Measurements from ENCODE around the gene ZNF174. TPM values are rescaled to one million over a fixed set of nuclear protein-coding genes. Genes with fewer than 3 reads are reported as not detected.

Gene ZNF174
- total and polyA plus RNA-seq, 2 of the 4 experiments (the other 2 are of a cell fraction), result 7.2 to 10.6 TPM

DNA sequence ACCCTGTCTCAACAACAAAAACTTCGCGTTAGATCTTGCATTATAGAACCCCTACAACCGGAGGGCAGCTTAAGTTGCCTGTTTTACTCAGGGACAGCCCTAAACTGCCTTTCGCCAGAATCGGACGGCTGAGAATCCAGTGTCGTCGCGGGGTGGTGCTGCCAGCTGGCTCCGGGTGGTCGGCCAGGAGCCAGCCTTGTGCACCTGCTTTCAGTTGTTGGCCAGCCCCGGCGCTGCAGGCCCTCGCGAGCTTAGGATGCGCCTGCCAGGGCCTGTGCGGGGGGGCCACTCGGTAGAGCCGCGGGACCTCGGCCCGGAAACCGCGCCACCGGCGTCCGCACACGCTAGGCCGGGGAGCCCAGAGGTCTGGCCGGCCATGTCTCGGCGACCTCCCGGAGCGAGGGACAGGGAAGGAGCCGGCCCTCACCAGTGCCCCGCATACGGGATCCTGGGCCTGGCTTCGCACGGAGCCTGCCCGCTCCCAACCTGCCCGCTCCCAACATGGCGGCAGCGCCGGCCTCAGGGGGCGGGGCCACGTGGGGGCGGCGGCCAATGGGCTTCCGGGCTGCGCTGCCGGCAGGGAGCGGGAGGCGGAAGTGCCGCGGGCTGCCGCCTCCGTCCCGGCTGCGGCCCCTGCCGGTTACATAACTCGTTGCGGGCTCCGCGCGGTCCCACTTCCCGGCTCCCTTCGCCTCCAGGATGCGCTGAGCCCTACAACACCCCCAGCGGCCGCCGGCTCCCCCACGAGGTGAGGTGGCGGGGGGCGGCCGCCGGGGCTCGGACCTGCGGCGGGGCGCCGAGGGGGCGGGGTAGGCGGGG, 56.6 kb downstream of the ZNF174 start:
- peak overlapping the region; percentile 76; the same call in 1 of the 2 replicates for H3K23ac ChIP-seq (ENCODE audit: low read depth, low read length)
- TF ChIP-seq CEBPB (IDR thresholded peaks at IDR 0.05; ENCODE audit: low read depth, low read length), result peak; percentile 49
- peak; percentile 82 for TF ChIP-seq POLR2A (IDR thresholded peaks at IDR 0.05; ENCODE audit: low read depth, low read length)
- no peak for TF ChIP-seq CHD1 (IDR thresholded peaks at IDR 0.05; ENCODE audit: low read depth, low read length)
- no peak for TF ChIP-seq MXI1 (IDR thresholded peaks at IDR 0.05; ENCODE audit: borderline replicate concordance, low read depth, low read length)
- TF ChIP-seq, protein P1, sequence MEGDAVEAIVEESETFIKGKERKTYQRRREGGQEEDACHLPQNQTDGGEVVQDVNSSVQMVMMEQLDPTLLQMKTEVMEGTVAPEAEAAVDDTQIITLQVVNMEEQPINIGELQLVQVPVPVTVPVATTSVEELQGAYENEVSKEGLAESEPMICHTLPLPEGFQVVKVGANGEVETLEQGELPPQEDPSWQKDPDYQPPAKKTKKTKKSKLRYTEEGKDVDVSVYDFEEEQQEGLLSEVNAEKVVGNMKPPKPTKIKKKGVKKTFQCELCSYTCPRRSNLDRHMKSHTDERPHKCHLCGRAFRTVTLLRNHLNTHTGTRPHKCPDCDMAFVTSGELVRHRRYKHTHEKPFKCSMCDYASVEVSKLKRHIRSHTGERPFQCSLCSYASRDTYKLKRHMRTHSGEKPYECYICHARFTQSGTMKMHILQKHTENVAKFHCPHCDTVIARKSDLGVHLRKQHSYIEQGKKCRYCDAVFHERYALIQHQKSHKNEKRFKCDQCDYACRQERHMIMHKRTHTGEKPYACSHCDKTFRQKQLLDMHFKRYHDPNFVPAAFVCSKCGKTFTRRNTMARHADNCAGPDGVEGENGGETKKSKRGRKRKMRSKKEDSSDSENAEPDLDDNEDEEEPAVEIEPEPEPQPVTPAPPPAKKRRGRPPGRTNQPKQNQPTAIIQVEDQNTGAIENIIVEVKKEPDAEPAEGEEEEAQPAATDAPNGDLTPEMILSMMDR (conservative IDR thresholded peaks at IDR 0.05; ENCODE audit: low read depth, low read length), result peak; percentile 59
- no peak for TF ChIP-seq MAFK (IDR thresholded peaks at IDR 0.05; ENCODE audit: low read depth, low read length)
- no peak for TF ChIP-seq BHLHE40 (IDR thresholded peaks at IDR 0.05; ENCODE audit: low read depth, low read length)
- no peak for TF ChIP-seq FOS (IDR thresholded peaks at IDR 0.05; ENCODE audit: low read depth, low read length)
- peak; percentile 45 for TF ChIP-seq RAD21 (IDR thresholded peaks at IDR 0.05; ENCODE audit: low read length)
- no peak for TF ChIP-seq RCOR1 (IDR thresholded peaks at IDR 0.05; ENCODE audit: insufficient replicate concordance, low read length)
- TF ChIP-seq, protein P2, sequence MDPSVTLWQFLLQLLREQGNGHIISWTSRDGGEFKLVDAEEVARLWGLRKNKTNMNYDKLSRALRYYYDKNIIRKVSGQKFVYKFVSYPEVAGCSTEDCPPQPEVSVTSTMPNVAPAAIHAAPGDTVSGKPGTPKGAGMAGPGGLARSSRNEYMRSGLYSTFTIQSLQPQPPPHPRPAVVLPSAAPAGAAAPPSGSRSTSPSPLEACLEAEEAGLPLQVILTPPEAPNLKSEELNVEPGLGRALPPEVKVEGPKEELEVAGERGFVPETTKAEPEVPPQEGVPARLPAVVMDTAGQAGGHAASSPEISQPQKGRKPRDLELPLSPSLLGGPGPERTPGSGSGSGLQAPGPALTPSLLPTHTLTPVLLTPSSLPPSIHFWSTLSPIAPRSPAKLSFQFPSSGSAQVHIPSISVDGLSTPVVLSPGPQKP (IDR thresholded peaks at IDR 0.05; ENCODE audit: borderline replicate concordance, low read depth, low read length), result no peak
- TF ChIP-seq, protein P3, sequence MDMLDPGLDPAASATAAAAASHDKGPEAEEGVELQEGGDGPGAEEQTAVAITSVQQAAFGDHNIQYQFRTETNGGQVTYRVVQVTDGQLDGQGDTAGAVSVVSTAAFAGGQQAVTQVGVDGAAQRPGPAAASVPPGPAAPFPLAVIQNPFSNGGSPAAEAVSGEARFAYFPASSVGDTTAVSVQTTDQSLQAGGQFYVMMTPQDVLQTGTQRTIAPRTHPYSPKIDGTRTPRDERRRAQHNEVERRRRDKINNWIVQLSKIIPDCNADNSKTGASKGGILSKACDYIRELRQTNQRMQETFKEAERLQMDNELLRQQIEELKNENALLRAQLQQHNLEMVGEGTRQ (IDR thresholded peaks at IDR 0.05; ENCODE audit: low read depth, low read length), result peak; percentile 97
- TF ChIP-seq MAZ (IDR thresholded peaks at IDR 0.05; ENCODE audit: borderline replicate concordance, low read depth, low read length), result peak; percentile 74; the same call in 1 of the 2 replicates

More for the DNA sequence above, 56.6 kb downstream of the ZNF174 start:
- in situ Hi-C loops (cut with MboI; ENCODE audit: low sequenced_read_pairs), result no loop called here
- H2AFZ ChIP-seq (replicated peaks; ENCODE audit: low read length, poor library complexity), result peak overlapping the region; percentile 97
- no peak overlapping the region for H2BK15ac ChIP-seq (ENCODE audit: low read depth, low read length)
- H3K56ac ChIP-seq (ENCODE audit: extremely low read depth, insufficient read depth, low read length), result 0 out of 2 replicates have a peak overlapping the region, but pooled peaks have one; percentile 38
- peak overlapping the region; percentile 73 for H3K9ac ChIP-seq (ENCODE audit: low read depth, low read length)
- peak overlapping the region; percentile 95 for H3K14ac ChIP-seq (replicated peaks; ENCODE audit: low read depth, low read length)
- H4K5ac ChIP-seq (ENCODE audit: low read depth, low read length), result peak overlapping the region; percentile 81
- 3% methylated on average over 29 of the region's 83 CpGs; no CpG with 5 or more reads in 1 of the 2 experiments for WGBS, 2 experiments (ENCODE audit: extremely low coverage in 2 of 2, insufficient read length in 1 of 2)
- CTCF ChIA-PET, result interaction anchor here (0.6 kb wide), 1 partner anchor 13 kb away, joined by 3 read pairs; no protein-coding TSS in a partner anchor
- no peaks in the 10 kb centered on the region for H3K9me3 ChIP-seq (ENCODE audit: control insufficient read depth, insufficient read depth, low read length)
- H2BK5ac ChIP-seq (ENCODE audit: low read depth, low read length, poor library complexity, severe bottlenecking), result peak overlapping the region; percentile 89
- no peaks in the 10 kb centered on the region for H3K36me3 ChIP-seq (ENCODE audit: control insufficient read depth, insufficient read depth, low read length)
- peak overlapping the region; percentile 86 for H3K4me3 ChIP-seq (ENCODE audit: insufficient read depth, low read depth, low read length)
- H3K4me2 ChIP-seq (ENCODE audit: low read depth, low read length), result peak overlapping the region; percentile 93
- ATAC-seq (ENCODE audit: low read depth) (peak; percentile 92), DNase-seq (peak; percentile 87)
- H3K27me3 ChIP-seq (ENCODE audit: control insufficient read depth, insufficient read depth, low read length), result no peaks in the 10 kb centered on the region
- peak overlapping the region; percentile 94 for H3K4ac ChIP-seq (ENCODE audit: low read depth, low read length)
- no peak overlapping the region for H2BK20ac ChIP-seq (ENCODE audit: low read depth, low read length)
- H3K18ac ChIP-seq (ENCODE audit: low read depth, low read length), result peak overlapping the region; percentile 62; the same call in 1 of the 2 replicates
- peak overlapping the region; percentile 84 for H3K27ac ChIP-seq (ENCODE audit: insufficient read depth, low read length)
- intact Hi-C loops (cut with micrococcal nuclease), result loop anchor here (2.0 kb wide), 2 partner anchors 43 to 57 kb away; partner anchors contain the start of genes CLUAP1, ZNF174 and ZSCAN32
- peak overlapping the region; percentile 89 to 97 for H4K8ac ChIP-seq (ENCODE audit: low read depth in 2 of 2, low read length in 2 of 2)
- peaks cover 9% of the 10 kb centered on the region for H3K4me1 ChIP-seq (ENCODE audit: control insufficient read depth, insufficient read depth, low read length)
- peak overlapping the region; percentile 90 for H2AK9ac ChIP-seq (replicated peaks; ENCODE audit: low read depth, low read length, poor library complexity)
- dilution Hi-C loops (cut with HindIII; ENCODE audit: low sequenced_read_pairs, unreplicated experiment), result no loop called here
- POLR2A ChIA-PET (ENCODE audit: unreplicated experiment), result no interaction called here
- H2BK120ac ChIP-seq (ENCODE audit: low read depth, low read length), result peak overlapping the region; percentile 81
- BruUV-seq (replicated peaks), result no TSS peak
- H4K20me1 ChIP-seq (ENCODE audit: insufficient read depth, low read length), result peaks cover 42% of the 10 kb centered on the region
- H4K91ac ChIP-seq (ENCODE audit: insufficient read depth, low read depth, low read length), result peak overlapping the region; percentile 97
- peak overlapping the region; percentile 20; the same call in 1 of the 2 replicates for H2AK5ac ChIP-seq (ENCODE audit: low read depth, low read length)
- H3K79me1 ChIP-seq (ENCODE audit: low read depth in 1 of 2, low read length in 2 of 2), result peaks cover 10 to 53% of the 10 kb centered on the region in 2 experiments; a peak in 3 of 4 replicates
- H3K9me1 ChIP-seq (ENCODE audit: insufficient read depth, low read length), result peaks cover 26% of the 10 kb centered on the region

Measured in IMR-90 (cell line).